ENCODE results near the gene SLC7A5.
"Not testable (repeated sequence)": the region's sequence is repeated elsewhere in the genome, so short reads cannot be mapped to it uniquely, and the experiment has no call there.

SLC7A5 gene

DNA sequence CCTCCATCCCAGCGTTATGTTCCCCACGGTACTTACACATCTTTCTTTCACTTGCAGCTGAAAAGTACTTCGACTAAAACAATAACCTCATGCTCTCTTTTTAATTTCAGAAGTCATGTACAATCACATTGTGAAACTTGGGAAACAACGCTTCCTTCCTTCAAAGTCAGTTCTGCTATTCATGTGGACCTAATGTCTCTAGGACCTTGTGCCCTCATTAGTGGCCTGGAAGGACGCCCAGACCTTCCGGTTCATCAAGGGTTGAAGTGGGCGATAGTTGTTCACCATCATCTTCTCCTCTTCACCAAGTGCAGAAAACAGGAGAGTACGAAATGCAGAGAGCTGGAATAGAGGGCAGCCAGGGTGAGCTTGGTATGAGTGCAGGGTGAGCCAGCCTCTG lies 18.6 kb upstream of the SLC7A5 start:
- not testable (repeated sequence) for DNase-seq

DNA sequence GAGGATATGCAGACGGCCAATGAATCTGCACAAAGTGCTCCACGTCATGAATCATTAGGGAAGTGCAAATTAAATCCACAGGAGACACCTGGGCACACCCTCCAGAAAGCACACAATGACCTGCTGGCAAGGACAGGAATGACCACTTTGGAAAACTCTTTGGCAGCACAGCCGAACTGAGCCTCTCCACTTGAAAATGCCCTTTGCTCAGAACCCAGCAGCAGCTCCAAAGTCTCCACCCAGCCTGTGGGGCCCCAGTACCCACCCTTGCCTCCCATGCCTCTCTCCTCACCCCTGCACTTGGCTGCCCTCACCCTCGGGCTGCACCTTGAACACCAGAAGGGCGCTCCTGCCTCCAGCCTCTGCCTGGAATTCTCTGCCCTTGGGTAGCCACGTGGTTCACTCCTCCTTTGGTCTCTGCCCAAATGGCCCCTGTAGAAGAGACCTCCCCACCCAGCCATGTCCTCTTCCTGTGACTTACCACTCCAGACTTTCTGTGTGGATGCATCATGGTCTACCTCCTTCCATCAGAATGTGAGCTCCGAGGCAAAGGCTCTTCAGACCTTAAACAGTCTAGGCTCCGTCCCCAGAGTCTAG lies 16.2 kb upstream of the SLC7A5 start:
- not testable (repeated sequence) for DNase-seq

DNA sequence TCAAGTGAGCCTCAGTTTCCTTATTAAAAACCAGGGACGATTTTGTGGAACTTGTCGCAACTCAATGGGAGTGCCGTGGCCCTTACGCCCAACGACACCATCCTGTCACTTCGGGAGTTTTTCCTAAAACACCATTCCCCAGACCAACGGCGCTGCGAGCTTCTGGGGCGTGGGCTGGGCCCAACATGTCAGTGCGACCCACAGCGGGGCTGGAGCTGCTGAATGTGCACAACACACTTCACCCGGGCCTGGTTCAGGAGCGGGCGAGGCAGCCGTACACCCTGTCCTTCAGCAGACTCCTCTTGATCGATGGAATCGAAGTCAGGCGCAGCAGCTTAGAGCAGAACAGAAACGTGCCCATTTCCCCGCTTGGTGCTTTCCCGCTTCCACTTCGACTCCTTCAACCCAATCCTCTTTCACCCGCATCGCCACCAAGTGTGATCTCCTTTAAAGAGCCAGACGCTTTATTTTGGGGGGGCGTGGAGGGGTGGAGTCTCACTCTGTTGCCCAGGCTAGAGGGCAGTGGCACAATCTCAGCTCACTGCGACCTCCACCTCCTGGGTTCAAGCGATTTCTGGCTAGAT lies 13.2 kb upstream of the SLC7A5 start:
- DNase-seq: no peak

DNA sequence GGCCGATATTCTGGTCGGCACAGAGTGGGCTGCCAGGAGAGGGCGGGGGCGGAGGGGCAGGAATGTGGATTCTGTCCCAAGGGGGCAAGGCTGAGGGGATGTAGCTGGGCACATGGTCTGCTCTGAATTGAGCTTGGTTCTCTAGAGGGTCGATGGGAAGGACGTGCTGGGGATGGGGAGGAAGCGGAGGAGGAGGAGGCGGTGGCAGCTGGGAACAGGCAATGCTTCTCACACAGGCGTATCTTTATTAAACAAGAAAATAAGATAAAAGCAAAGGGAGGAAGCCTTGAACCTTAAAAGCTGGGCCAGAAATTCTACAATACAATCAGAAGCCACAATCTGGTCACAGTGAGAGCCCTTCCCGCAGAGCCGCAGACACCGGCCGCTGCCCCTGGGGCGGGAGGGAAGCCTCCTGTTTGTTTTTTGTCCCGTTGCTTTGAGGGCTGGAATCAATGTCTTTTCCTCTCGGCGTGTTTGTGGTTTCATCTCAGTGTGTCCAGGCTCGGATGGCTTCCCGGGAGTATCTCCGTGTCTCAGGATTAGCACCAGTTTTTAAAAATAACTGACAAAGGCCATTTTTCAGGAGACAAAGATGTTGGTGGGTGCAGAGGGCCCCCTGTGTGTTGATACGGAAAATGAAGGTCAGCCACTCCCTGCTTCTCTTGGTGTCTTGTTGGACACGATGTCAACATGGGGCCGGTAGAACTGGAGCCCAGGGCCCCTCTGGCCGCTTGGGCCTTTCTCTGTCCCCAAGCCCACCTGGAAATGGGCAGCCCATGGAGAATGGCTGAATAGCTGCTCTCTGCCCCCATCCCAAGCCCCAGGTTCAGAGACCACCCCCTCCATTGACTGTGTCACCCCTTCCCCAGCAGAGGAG lies 12.3 kb upstream of the SLC7A5 start:
- DNase-seq: no peak

DNA sequence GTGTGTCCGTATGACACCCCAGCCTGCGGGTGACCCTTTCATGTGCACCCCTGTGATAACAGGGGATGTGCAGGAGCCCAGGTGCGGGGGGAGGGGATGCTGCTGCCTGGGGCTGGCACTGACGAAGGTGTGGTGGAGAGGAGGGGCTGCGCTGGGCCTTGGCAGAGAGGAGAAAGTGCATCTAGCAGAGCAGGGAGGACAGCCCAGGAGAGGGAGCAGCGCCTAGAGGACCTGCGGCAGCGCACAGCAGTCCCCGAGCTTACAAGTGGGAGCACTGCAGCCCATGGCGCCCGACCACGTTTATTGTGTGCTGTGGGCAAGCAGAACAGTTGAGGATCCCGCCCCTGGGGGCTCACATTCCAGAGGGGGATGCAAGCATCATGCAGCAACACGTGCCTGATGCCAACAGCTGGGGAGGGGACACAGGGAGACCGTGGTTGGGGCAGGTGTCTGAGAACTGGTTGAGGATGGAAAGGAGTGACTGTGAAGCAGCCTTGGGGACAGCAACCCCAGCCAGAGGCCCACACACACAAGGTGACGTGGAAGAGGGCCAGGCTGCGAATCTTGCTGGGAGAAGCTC lies 10.9 kb upstream of the SLC7A5 start:
- DNase-seq: no peak

DNA sequence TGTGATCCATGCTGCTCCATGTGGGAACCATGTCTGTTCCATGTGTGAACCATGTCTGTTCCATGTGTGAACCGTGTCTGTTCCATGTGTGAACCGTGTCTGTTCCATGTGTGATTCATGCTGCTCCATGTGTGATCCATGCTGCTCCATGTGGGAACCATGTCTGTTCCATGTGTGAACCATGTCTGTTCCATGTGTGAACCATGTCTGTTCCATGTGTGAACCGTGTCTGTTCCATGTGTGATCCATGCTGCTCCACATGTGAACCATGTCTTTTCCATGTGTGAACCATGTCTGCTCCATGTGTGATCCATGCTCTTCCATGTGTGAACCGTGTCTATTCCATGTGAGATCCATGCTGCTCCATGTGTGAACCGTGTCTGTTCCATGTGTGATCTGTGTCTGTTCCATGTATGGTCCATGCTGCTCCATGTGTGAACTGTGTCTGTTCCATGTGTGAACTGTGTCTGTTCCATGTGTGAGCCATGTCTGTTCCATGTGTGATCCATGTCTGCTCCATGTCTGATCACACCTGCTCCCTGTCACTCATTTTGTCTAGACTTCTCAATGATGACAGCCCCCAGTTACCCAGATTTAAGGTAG lies 10.2 kb upstream of the SLC7A5 start:
- not testable (repeated sequence) for DNase-seq

DNA sequence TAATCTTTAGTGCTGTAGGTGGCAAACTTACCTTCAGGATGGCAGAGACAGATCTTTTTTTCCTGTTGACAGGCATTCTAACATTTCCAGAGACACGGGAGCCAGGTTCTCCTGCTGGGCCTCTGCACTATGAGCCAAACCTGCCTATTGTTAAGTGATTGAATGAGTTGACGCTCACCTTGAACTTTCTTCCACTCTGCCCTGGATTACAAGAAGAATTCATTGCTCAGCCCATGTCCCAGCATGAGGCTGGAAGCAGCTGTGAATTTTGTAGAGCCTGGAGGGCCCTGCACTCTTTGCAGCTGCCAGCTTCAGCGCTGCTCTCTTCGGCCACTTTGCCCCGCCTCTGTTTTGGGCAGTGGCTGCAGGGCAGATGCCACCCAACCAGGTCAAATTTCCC lies 9.4 kb upstream of the SLC7A5 start:
- DNase-seq: no peak

DNA sequence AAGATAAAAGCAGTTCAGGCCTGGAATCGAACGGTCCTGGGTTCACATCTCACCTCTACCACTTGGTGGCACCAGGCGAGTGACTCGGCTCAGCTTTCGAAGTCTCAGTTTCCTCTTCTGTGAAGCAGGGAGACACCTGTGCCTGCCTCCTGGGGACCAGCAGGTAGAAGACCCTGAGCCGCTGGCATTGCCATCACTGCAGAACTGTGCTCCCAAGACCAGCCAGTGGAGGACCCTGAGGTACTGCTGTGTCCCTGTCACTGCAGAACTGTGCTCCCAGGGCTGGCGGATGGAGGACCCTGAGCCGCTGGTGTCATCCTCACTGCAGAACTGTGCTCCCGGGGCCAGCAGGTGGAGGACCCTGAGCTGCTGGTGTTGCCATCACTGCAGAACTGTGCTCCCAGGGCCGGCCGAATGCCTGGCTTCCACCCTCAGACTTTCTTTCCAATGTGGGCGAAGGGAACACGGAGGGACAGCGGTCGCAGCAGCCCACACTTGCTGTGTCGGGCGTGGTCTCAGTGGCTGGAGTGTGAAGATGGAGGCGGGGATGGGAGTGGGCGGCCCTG lies 8.7 kb upstream of the SLC7A5 start:
- DNase-seq: no peak

DNA sequence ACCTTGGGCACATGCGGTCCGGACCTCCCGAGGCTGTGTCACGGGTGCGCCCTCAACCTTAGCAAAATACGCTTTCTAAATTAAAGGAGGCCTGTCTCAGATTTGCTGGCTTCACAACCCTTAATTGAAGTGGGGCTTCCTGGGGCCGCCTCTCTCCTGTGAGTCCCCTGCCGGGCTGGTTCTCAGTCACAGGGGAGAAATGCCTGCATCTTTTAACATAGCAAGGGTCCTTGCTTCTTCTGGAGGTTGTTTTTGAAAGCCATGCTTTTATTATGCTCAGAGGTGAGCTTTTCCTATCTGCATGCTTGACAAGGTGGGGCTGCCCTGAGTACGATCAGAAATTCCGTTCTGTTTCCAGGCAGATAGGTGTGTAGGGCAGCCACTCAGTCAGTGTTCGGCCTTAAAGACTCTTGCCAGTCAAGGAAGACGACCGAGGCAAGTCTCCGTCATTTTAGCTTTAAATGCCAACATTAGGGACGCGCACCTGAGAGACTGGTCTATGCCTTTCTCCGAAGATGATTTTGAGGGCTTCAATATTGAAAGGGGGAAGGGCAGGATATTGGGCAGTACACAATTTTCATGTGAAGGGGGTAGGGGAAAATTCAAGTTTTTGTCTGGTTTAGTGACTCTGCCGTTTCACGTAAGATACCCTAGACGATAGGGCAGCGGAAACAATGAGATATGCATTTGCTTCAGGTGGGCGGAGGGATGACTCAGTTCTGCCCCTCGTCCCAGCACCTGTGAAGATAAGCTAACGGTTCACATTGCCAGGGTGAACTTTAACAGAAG lies 5.5 kb upstream of the SLC7A5 start:
- DNase-seq: no peak

DNA sequence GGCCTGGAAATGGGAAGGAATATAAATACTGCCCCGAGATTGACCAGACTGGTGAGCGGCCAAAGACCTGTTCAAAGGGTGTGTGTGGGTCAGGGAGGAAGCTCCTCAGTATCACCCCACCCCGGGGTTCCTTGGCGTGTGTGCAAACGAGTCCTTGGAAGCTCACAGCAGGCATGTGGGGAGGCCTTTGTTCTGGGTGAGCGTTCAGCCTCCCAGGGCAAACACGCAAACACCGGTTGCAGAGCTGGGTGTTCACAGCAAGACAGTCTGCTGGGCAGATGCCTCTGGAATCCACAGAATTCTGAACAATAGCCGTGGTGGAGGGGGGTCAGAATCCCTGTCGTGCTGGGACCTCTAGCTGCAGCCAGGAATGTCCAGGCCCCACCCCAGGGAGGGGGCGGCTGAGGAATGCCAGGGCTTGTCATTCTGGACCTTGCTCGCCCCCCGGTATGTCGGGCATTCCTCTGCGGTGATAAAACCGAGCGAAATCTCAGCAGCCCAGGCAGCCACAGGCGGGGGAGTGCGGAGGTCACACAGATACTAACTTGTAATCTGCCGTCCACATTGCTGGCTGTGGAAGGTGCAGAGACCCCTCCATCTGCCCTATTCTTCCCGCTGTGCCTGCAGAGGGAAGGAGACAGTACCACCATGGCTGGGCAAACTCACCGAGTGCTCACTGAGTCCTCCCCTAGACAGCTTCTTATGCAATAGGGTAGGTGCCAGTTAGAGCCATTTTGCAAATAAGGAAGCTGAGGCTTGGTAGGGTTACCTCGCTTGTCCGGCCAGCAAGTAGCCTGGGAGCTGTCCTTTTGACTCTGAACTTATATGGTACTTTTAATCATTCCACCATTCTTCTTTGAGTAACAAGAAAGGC lies 1.3 kb upstream of the SLC7A5 start:
- DNase-seq: not testable (repeated sequence)

DNA sequence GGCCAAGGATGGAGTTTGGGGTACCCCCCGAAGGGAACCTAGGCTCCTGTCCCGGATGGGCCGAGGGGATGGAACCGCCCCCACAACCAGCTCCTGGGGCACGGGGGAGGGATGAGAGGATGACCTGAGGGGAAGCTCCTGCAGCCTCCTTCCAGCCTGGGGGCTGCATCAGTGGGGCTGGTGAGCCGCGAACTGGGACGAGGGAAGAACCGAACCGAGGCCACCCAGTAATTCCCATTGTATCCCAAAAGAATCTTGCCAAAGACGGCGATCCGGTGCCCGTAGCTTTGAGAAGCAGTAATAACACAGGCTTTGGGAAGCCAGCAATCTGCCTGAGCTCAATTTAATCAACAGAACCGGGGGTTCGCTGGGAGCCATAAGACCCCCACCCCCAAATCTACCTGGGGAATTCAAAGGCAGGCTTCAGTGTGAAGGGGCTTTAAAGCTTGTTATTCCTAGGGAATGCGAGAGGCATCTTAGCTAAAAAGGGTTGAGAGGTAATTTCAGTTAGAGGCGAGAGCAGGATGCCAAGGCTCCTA lies 641 bp upstream of the SLC7A5 start:
- not testable (repeated sequence) for DNase-seq

DNA sequence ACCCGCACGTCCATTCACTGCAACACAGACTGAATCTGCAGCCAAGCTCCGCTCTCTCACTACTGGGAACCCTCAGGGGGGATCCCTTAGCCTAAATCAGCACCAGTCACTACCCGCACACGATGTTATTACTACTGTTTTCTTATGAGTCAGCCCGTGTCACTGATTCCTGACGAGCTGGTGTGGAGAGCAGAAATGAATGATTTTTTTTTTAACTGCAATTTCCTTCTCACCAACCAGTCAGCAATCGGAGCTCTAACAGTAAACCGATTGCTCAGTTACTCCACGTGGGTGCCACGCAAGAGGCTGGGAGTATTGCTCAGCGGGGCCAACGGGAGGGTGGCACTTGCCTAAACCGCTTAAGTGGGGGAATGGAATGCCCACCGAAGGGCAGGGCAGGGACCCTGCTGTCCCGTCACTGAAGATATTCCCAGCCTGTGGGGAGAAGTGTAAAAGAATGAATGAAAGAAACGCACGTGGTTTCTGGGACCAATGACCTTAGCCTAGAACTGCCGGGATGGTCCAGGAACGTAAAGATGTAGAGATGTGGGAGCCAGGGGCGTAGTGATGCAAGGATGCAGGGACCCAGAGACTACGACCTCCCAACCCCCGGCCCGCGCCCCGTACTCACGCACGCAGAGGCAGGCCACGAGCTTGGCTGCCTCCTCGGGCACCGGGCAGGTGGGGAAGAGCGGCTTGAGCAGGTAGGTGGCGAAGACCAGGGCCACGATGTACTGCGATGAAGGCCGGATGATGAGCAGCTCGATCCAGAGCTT lies 865 bp downstream of the SLC7A5 start:
- peak; percentile 17 to 60 (median 41) for DNase-seq

DNA sequence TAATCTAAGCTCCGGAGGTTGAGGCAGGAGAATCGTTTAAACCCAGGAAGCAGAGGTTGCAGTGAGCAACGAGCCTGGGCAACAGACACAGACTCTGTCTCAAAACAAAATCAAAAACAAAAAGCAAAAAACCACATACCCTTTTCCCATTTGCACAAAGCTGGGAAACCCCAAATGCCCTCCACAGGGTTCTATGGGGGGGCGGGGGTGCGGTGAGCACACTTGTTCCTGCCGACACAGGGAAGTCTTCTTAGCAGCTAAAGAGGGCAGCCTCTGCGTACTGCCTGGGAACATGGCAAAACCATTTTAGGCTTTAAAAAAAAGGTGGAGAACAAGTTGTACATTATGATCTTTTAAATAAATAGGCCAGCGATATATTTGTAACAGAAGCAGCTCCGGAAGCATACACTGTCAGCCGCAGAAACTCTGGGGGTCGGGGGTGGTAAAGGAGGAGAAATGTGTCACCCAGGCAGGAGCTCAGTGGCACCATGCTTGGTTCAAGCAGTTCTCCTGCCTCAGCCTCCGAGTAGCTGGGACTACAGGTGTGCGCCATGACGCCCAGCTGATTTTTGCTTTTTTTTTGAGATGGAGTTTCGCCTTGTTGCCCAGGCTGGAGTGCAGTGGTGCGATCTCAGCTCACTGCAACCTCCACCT lies 3.3 kb downstream of the SLC7A5 start:
- peak in 3 of 6 experiments; percentile 12 to 20 (median 18) for DNase-seq

DNA sequence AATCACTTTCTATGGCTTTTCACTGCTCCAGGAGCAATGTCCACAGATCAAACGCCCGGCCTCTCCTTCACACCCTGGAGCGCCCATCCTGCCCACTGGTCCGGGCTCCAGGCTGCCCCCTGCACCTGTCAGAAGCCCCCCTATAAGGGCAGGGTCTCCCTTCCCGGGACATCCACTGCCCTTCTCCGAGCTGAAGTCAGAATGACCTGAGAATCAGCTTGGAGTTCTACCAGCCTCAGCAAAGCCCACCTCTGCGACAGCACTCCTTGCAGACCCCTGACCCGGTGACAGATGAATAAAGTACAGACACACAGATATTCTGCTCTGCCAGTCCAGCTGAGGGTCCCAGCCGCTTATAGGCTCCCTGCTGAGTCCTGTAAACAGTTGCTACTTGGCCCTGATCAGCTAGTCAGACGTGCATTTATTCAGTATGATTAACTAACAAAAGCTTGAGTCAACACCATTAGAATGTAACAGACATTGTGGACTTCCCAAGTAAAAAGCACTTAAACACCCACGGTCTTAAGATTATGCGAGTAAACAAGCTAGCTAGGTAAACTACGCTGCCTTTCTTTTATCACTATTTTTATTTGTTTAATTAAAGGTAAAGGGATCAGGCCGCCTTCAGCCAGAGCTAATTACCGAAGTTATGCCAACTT lies 4.8 kb downstream of the SLC7A5 start:
- no peak for DNase-seq

DNA sequence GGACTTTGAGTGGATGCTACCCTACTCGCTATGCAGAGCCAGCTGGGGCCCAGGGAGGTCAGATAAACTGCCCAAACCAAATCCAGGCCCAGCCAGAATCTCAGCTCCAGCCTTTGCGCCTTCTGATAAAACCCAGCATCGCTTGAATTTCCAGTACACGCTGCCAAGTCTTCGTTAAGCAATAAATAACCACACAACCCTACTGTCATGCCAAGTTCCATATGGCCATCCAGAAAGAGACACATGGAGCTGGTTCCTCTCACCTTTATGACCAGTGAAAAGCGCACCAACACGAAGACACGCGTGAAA lies 6.0 kb downstream of the SLC7A5 start:
- not testable (repeated sequence) for DNase-seq

DNA sequence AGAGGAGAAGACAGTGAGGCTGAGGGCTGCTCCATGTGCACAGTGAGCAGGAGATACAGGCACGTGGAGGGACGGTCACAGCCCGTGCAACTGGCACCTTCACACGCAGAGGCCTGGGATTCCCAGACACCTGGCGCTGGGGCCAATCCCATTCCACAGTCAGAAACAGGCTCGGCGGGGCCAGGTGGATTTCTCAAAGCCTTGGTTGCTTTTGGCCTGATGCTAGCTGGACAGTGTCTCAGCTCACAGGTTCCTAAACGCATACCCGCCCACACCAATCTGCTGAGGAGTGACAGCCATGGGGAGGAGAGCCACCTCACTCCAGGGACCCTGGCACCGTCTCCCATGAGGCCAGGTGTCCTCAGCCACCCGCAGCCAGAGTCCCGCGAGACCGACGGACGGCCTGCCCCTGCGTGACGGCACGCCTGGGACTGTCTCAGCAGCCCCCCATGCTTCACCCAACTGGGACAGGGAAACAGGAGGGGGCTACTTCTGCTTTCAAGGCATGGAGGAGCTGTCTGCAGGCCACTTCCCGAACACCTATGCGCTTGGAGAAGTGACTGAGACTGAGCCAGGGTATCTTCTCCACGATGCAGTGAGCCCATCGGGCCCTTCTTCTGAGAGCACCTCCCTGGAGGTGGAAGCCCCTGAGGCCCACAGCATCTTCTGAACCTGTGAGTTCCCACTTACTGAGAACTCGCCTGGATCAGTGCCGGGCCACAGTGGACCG lies 6.5 kb downstream of the SLC7A5 start:
- not testable (repeated sequence) for DNase-seq

DNA sequence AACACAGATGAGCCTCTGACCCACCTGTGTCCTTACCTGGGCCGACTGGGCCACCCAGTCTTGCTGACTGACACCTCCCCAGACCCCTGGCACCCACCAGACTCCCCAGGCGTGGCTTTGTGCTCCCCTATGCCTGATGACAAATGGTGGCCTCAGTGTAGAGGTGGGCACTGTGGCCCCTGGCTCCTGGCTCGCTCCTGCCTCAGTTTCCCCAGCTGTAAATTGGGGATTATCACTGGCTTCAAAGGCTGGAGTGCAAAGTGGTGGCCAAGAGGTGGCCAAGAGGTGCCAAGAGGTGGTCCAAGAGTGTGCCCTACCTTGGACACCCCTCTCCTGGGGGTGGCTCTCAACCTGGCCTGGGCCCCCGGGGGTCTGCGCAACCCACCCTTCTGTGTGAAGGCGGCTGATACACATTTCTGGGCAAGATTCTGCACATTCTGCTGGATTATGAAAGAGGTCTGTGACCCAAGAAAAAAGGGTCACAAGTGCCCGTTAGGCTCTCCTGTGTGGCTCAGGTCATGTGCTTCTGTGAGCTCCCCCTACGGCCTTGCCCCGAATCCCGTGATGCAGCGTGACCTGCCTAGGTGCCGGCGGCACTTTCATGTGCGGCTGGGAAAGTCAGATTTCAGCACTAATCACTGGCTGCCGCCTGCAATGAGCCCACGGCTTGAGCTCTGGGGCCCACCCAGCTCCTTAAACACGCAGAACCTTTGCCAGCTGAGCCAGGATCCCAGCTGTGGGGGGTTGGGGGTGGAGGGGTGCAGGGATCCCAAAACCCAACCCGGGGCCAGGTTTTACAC lies 7.8 kb downstream of the SLC7A5 start:
- not testable (repeated sequence) for DNase-seq
